Gastrocnemius medialis (tissue), 4 donors: Measurements from ENCODE around the gene RHEX. TPM values are rescaled to one million over a fixed set of nuclear protein-coding genes. Genes with fewer than 3 reads are reported as not detected.

Experiments used
- ATAC-seq, 2 donors: fragments of 150-250 bp; one replicate each; pipeline ENCODE4 v1.9.1; 2016
- DNase-seq, 2 donors: peaks; one replicate each; pipeline ENCODE4 v3.0.0-alpha.2; 2019
- H3K27ac ChIP-seq, 4 donors: fragments of 200-600 bp; sonication (generic); 1 replicate in 1 of 4; 2 replicates in 3 of 4; pipeline ENCODE4 v1.5.1; 2016 to 2018; ENCODE audit warnings: mild to moderate bottlenecking in 2 of 4, moderate library complexity in 1 of 4
- H3K27me3 ChIP-seq, 3 donors: fragments of 200-600 bp; sonication (generic) in 2 of 3; 1 replicate in 1 of 3; 2 replicates in 2 of 3; pipeline versions ENCODE4 v1.5.1 to v1.6.0; 2016 to 2019; ENCODE audit warnings: mild to moderate bottlenecking in 1 of 3, moderate library complexity in 1 of 3
- H3K36me3 ChIP-seq, 2 donors: fragments of 200-600 bp; sonication (generic) in 1 of 2; one replicate each; pipeline ENCODE4 v1.5.1; 2017 to 2018
- H3K4me1 ChIP-seq, 2 donors: fragments of 200-600 bp; sonication (generic) in 1 of 2; one replicate each; pipeline ENCODE4 v1.5.1; 2016 to 2017; ENCODE audit warnings: mild to moderate bottlenecking in 2 of 2
- H3K4me3 ChIP-seq, 4 donors: fragments of 200-600 bp; sonication (generic) in 3 of 4; 1 replicate in 1 of 4; 2 replicates in 3 of 4; pipeline ENCODE4 v1.5.1; 2016 to 2019; ENCODE audit warnings: mild to moderate bottlenecking in 2 of 4
- H3K9me3 ChIP-seq, 3 donors: fragments of 200-600 bp; sonication (generic) in 2 of 3; 1 replicate in 1 of 3; 2 replicates in 2 of 3; pipeline ENCODE4 v1.5.1; 2016 to 2019
- CTCF ChIP-seq, 5 experiments: fragments of 450-650 bp in 3 of 5; fragments of 200-600 bp in 2 of 5; sonication (generic) in 2 of 5; IDR thresholded peaks in 4 of 5; conservative IDR thresholded peaks in 1 of 5; 1 replicate in 4 of 5; 2 replicates in 1 of 5; pipeline ENCODE4 v1.5.1; 2016 to 2019; ENCODE audit warnings: antibody characterized with exemption in 5 of 5, mild to moderate bottlenecking in 3 of 5, moderate library complexity in 3 of 5
- POLR2A ChIP-seq, 2 donors: fragments of 450-650 bp; IDR thresholded peaks; one replicate each; pipeline ENCODE4 v1.6.1; 2017; ENCODE audit warnings: antibody characterized with exemption in 2 of 2, mild to moderate bottlenecking in 2 of 2, moderate library complexity in 2 of 2
- in situ Hi-C, 4 donors: fragments of 200-750 bp; cut with MboI; loops; one replicate each; pipeline versions ENCODE4 v1.15.0 to v1.8.0; 2017; ENCODE audit warnings: low sequenced_read_pairs in 4 of 4
- intact Hi-C: fragments of 100-400 bp; cut with DNase I; formaldehyde crosslinking; loops from one replicate; pipeline ENCODE4 v1.15.1; 2023; ENCODE audit warnings: low total_unique reads
- total RNA-seq, 4 donors: library from RNA; depleted of rRNA; stranded (reverse); fragments of >200 nt; gene quantifications; one replicate each; pipeline versions ENCODE4 v1.1.0 to v1.2.3, GENCODE V29; 2016

RHEX gene
- total RNA-seq, 4 donors from 2014 or later, result not detected

- no peak overlapping the region for H3K27ac ChIP-seq
- DNase-seq (no peak), ATAC-seq (no peak)
- H3K36me3 ChIP-seq, result no peaks in the 10 kb centered on the region
- no peak overlapping the region for H3K4me3 ChIP-seq
- intact Hi-C loops (no loop called here), in situ Hi-C loops (no loop called here)
- H3K4me1 ChIP-seq, result peaks cover 17 to 20% of the 10 kb centered on the region in 2 donors
- TF ChIP-seq CTCF (IDR thresholded peaks at IDR 0.05 in 4 of 5, conservative IDR thresholded peaks at IDR 0.05 in 1 of 5) (no peak), POLR2A (IDR thresholded peaks at IDR 0.05) (no peak)
- no peaks in the 10 kb centered on the region for H3K9me3 ChIP-seq
- no peaks in the 10 kb centered on the region for H3K27me3 ChIP-seq
Measured at GRCh38 chr1:206006946-206007345, 46.0 kb upstream of the RHEX start.

- H3K36me3 ChIP-seq, result no peaks in the 10 kb centered on the region
- TF ChIP-seq POLR2A (IDR thresholded peaks at IDR 0.05) (no peak), CTCF (IDR thresholded peaks at IDR 0.05 in 4 of 5, conservative IDR thresholded peaks at IDR 0.05 in 1 of 5) (no peak)
- no peak overlapping the region for H3K27ac ChIP-seq
- in situ Hi-C loops (no loop called here), intact Hi-C loops (no loop called here)
- DNase-seq, result no peak
- H3K4me3 ChIP-seq, result no peak overlapping the region
- no peaks in the 10 kb centered on the region for H3K27me3 ChIP-seq
- no peaks in the 10 kb centered on the region for H3K9me3 ChIP-seq
- no peak for ATAC-seq
- H3K4me1 ChIP-seq, result peaks cover 0 to 4% of the 10 kb centered on the region in 2 donors
Measured at GRCh38 chr1:206010060-206010459, 42.9 kb upstream of the RHEX start.

DNA sequence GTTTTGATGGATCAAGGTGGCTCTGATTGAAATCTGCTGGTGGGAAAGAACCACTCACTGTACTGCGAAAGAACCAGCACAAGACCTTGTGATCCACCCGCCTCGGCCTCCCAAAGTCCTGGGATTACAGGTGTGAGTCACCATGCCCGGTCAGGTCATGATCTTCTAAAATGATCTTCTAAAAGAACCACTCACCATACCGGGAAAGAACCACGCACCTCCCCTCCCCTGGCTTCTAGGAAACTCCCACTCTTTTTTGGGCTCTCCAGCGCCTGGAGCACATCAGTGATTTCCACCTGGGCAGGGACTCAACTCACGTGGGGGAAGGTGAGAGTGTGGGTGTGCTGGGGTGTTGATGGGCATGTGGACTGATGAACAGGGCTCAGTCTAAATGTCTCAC lies 41.9 kb upstream of the RHEX start:
- Histone ChIP-seq H3K27ac (no peak overlapping the region), H3K4me3 (no peak overlapping the region), H3K4me1 (peaks cover 0 to 4% of the 10 kb centered on the region in 2 donors), H3K36me3 (no peaks in the 10 kb centered on the region), H3K9me3 (no peaks in the 10 kb centered on the region), H3K27me3 (no peaks in the 10 kb centered on the region)
- no peak for ATAC-seq
- in situ Hi-C loops, result no loop called here
- TF ChIP-seq CTCF (IDR thresholded peaks at IDR 0.05 in 4 of 5, conservative IDR thresholded peaks at IDR 0.05 in 1 of 5) (no peak), POLR2A (IDR thresholded peaks at IDR 0.05) (no peak)
- no peak for DNase-seq
- intact Hi-C loops, result no loop called here

GRCh38 chr1:206012086-206012859 lies 40.7 kb upstream of the RHEX start:
- peak in 1 of 2 donors; percentile 46 for ATAC-seq
- peaks cover 0 to 4% of the 10 kb centered on the region in 2 donors for H3K4me1 ChIP-seq
- no peak for TF ChIP-seq CTCF (IDR thresholded peaks at IDR 0.05 in 4 of 5, conservative IDR thresholded peaks at IDR 0.05 in 1 of 5)
- TF ChIP-seq POLR2A (IDR thresholded peaks at IDR 0.05), result no peak
- DNase-seq, result peak; percentile 32 to 61
- intact Hi-C loops (no loop called here), in situ Hi-C loops (no loop called here)
- no peak overlapping the region for H3K4me3 ChIP-seq
- no peaks in the 10 kb centered on the region for H3K27me3 ChIP-seq
- H3K9me3 ChIP-seq, result no peaks in the 10 kb centered on the region
- no peak overlapping the region for H3K27ac ChIP-seq
- no peaks in the 10 kb centered on the region for H3K36me3 ChIP-seq
